HG03378 (cell line): Measurements from ENCODE around the gene ADAR.

Experiments used
- ATAC-seq: cut with Tn5 transposase; IDR thresholded peaks from one replicate; pipeline ENCODE4 v1.9.1; 2021; ENCODE audit warnings: mild to moderate bottlenecking, moderate library complexity; ENCODE audit not compliant: unreplicated experiment

The ADAR gene

DNA sequence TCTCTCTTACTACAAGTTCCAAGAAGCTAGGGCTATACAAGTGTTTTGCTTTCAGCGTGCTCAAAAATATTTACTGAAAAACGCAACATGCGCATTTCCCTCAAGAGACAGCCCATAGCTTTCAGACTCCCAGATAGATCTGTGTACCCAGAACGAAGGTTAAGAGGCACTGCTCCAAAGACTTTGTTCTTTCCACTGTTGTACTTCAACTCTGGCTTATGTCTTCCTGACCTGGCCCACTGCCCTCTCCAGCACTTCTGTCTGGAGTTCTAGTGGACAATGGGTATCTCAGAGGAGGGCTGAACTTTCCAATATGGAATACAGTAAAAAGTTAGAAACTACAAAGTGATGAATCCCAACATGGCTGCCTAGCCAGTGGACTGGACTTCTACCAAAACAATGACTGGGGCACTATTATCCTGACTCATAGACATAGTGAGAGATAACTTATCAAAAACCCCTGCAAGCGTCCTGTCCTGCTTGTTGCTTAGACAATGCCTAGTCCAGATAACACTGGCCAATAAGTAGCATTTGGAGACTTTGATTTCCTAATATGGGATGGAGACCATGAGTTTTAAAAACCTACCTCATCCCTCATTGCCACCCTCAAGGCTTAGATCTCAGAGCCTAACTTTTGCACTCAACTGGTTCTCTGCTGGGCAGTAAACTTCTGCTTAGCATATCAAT is 8.8 kb upstream of the ADAR start:
- no peak for ATAC-seq

DNA sequence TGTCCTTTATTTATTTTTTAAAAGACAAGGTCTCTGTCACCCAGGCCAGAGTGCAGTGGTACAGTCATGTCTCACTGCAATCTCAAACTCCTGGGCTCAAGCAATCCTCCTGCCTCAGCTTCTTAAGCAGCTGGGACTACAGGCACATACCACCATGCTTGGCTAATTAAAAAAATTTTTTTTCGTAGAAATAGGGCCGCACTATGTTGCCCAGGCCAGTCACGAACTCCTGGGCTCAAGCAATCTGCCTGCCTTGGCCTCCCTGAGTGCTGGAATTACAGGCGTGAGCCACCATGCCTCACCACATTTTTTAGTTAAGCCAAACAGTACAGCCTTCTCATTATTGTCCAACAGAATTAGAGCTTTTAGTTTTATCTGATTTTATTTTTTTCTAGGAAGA is 7.4 kb upstream of the ADAR start:
- ATAC-seq: no peak

DNA sequence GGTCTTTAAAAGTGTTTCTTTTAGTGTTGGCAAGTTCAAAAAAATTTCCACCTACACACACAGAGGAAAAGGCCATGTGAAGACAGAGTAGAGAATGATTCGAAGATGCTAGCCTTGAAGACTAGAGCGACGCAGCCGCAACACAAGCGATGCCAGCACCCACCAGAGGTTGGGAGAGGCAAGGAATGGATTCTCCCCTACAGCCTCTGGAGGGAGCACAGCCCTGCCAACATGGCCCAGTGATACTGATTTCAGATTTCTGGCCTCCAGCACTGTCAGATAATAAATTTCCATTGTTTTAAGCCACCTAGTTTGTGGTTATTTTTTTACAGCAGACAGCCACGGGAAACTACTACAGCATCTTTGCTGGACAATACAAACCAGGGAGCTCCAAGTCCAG is 6.9 kb upstream of the ADAR start:
- no peak for ATAC-seq

GRCh38 chr1:154614247-154614646 is 6.3 kb upstream of the ADAR start:
- ATAC-seq: no peak

DNA sequence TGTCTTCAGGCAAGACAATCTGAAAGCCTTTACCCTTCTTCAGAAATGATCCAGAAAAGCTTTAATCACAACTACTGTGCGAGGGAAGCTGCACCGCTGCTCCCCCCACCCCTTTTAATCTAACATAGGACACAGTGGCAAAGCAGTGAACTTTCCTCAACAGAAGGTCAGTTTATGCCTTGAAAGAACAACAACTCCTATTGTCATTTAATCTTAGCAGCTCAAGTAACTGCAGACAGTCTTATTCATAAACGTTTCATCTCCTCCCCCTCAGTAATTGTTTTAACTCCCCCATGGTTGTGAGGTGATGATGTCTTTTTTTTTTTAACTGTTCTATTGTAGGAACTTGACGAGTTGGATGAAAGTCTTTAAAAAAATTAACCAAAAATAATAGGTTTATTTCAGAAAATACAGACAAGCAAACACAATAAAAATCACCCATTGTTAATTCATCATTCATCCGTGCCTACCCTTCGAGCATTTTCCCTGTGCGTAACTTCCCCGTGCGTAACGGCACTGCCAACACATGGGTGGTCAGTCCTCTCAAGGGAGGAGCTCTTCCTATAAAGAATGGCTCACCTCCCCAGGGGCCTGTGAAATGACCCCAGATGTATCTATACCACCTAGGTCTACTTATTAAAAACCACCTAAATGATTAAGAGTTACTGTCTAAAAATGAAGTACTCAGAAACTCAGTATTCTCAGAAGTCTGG is 3.3 kb upstream of the ADAR start:
- no peak for ATAC-seq

DNA sequence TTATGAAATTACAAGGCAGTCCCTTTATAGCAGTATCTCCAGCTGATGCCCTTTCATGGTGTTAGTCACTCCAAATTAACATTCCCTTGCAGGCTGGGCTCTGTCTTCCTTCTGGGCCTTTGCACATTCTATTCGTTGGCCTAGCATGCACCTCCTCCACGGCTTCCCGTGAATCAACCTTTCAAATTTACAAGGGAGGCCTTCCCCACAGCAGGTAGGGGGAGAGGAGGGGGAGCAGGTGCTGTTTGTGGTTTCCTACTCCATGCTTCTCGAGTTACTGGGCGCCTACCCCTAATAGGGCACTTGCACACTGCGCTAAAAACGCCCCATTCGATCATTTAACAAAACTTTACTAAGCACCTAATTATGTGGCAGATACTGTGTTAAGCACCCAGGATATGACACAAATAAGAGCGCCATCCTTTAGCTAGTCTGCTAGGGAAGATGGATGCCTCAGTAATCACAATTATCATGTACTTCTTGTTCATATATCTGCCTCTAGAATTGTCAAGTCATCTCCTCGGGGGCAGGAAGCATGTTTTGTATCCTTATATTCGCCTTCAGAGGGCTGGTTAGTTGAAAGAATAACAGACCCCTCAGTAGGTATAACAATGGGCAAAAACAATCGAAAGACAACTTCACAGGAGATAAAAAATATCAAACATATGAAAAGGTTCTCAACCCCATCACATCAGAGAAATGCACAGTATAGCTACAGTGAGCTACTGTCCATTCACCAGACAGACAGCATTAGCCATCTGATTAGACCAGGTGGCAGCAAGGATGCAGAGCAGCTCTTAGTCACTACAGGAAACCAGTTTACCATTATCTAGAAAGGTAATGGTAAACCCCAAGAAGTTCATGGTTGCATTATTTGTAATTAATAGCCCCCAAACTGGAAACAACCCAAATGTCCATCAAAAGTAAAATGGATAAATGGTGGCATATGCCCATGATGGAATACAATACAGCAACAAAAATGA is 1.7 kb upstream of the ADAR start:
- no peak for ATAC-seq

DNA sequence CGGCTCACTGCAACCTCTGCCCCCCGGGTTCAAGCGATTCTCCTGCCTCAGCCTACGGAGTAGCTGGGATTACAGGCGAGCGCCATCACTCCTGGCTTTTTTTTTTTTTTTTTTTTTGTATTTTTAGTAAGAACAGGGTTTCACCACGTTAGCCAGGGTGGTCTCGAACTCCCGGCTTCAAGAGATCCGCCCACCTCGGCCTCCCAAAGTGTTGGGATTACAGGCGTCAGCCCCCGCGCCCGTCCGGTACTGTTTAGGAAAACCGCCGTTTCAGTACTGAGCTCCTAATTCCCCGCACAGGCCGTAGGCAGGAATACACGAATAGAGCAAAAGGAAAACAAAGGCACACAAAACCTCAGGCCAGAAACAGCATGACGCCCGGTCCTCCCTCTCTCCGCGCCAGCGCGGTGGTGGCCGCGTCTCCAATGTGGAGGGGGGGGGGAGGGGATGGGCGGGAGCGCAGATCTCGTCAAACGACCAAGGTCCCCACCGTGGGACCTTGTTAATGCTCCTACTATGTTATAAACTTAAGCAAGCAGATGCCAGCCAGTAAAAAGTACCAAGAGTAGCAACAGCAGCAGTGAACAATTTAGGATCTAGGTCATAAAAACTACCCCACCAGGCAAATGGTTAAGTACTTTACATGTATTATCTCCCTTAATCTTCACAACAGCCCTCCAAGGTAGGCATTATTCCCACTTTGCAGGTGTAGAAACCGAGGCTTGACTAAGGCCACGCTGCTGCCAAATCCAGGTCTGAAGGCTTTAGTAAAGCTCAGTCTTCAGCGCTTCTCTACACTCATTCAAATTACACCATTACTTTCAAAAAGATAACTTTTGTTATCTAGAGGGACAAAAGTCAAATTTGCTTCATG is 648 bp upstream of the ADAR start:
- ATAC-seq: no peak

- no peak for ATAC-seq
These were observed 829 bp downstream of the ADAR start for GRCh38 chr1:154607106-154607608.

GRCh38 chr1:154605534-154605933 is 2.5 kb downstream of the ADAR start:
- no peak for ATAC-seq

GRCh38 chr1:154603317-154603716 is 4.7 kb downstream of the ADAR start:
- no peak for ATAC-seq

DNA sequence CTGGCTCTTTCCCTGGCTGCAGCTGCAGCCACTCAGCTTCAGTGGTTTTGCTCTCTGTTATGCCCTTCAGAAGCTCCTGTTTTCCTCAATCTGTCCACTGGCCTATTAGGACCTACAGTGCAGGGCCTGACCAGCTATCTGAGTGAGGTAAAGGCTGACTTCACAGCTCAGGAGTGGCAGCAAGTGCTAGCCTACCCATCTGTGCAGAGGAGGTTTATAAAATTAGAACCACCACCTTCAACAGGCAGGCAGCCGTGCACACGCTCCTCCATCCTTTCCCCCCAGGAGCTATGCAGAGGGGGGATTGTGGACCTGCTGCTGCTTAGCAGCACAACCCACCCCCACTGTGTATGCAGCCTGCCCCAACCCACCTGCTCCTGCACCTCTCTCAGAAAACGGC is 8.3 kb downstream of the ADAR start:
- no peak for ATAC-seq

DNA sequence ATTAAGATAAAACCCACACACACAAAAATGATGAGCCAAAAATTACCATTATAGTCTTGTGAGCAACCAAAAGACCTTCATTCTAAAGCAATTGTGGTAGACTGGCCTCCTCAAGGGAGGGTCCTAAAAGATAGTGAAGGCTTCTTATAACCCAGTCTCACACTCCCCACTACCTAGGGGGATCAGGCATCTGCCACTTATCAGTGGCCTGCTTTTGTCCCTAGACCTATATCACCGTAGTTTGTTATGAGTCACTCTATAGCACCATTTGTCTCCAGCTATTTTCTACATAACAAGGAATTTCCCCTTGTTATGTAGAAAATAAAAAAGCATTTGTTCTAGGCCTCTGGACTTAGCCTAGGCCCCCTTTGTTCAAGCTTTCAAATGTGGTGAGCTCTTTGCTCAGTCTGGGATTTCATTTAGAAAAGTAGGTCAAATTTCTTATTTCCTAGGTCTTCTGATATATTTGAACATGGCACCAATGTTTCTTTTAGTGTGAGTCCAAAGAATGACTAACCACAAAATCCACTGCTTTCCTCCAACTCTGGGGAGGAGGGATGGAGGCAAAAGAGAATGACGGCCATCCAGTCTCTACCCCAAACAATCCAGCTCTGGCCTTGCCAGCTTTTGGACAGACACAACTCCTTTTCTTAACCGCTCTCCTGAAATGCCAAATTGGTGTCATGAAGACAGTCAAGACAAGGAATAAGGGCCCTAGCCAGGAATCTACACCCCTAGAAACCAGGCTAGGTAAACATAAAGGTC is 8.9 kb downstream of the ADAR start:
- ATAC-seq: no peak

DNA sequence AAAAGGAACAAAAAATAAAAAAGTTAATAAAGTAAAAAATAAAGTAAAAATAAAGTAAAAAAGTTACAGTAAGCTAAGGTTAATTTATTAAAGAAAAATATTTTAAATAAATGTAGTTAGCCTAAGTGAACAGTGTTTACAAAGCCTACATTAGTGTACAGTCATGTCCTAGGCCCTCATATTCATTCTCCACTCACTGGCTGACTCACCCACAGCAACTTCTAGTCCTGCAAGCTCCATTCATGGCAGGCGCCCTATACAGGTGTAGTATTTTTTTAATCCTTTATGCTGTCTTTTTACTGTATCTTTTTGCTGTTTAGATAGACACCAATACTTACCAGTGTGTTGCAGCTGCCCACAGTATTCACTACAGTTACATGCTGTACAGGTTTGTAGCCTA is 12.4 kb downstream of the ADAR start:
- no peak for ATAC-seq

DNA sequence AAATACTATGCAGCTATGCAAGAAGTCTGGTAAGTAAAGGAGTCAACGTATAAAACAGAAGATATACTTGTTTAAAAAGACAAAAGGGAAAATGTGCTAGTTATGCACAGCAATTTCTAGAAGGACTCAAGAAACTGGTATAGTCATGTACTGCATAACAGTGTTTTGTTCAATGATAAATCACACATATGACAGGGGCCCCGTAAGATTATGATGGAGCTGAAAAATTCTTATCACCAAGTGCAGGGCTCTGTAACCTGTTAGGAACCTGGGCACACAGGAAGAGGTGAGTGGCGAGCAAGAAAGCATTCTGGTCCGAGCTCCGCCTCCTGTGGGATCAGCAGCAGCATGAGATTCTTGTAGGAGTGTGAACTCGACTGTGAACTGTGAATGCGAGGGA is 13.2 kb downstream of the ADAR start:
- no peak for ATAC-seq

DNA sequence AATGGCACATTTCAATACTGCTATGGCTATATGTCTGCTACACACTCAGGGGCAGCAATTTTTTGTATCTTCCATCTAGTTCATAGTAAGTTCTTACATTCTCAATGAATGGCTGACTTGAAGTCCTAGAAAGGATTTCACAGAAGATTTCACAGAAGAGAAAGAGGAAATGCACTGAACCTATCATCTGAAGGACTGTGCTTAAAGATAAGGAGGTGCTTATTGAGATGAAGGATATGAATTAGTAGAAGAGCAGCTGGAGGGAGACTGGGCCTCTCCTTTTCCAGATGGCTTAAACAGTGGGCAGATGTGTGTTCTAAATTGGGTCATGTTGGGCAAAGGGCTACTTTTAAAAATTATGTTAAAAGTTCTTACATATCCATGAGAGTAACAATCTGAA is 14.6 kb downstream of the ADAR start:
- no peak for ATAC-seq

DNA sequence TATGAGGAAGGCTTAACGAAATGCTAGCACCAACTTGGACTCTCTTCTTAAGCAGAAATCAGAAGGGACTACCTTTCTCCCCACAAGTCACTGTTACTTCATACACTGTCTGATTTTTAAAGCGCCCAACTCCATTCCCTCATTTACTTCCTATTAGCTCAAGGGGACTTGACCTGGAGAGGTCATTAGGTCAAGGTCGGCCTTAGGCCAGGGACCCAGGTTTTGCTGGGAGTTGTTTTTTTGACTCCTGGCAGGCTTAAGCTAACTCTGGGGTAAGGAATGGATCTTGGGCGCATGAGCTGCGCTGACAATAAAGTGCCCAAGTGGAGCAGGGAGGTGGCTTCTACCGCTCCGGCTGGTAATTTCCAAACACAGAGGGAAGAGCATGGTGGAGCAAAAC is 16.8 kb downstream of the ADAR start:
- no peak for ATAC-seq

GRCh38 chr1:154590756-154591155 is 17.2 kb downstream of the ADAR start:
- no peak for ATAC-seq

DNA sequence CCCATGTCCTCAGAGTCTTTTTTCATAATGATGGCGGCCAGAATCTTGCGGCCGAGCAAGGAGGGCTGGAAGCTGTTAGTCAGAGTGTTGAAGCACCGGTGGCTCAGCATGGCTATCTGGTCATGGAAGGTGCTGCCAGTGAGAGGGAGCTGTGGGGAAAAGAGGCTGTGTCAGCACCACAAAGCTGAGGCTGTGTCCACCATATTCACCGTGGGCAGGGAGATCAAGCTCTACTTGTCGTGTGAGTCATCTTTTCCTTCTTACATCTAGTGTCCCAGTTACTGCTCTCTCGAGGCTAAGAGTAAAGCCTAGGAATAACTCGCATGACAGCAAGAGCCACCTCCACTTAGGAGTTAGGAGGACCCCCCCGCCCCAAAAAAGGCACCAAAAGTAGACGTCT is 18.2 kb downstream of the ADAR start:
- no peak for ATAC-seq

DNA sequence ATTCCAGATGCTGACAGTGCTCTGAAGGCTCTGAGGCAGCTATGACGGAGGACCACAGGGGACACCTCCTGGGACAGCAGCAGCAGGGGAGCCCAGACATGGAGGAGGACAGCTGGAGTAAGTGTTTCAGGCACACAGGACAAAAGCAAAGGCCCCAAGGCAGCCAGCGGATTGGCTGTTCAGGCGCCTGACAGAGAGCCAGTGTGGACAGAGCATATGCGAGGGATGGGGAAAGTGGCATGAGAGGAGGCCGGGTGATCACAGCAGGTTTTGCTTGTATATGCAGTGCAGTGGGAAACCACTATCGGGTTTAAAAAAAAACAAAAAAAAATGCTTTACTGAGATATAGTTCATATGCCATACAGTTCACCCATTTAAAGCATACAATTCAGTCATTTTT is 21.3 kb downstream of the ADAR start:
- no peak for ATAC-seq

- ATAC-seq: no peak
These were observed 21.8 kb downstream of the ADAR start for GRCh38 chr1:154586231-154586630.
